Measurements from ENCODE around the gene CACFD1. TPM values are rescaled to one million over a fixed set of nuclear protein-coding genes. Genes with fewer than 3 reads are reported as not detected.

Gene CACFD1
- total and polyA plus RNA-seq, 2 of the 13 experiments (the other 11 are each of a cell fraction or from before 2014, with no cell fraction given), result 13.8 to 14.6 TPM

GRCh38 chr9:133417541-133418461, 42.0 kb upstream of the CACFD1 start, which contains the start of gene REXO4 (continued):
- TF ChIP-seq ZBTB44 (CRISPR knock-in tag; IDR thresholded peaks at IDR 0.05) (0 out of 2 replicates have a peak, but pooled peaks have one; percentile 37), NCOA1 (CRISPR knock-in tag; IDR thresholded peaks at IDR 0.05) (peak; percentile 84), CBX5 (CRISPR knock-in tag; IDR thresholded peaks at IDR 0.05; ENCODE audit: borderline replicate concordance) (peak; percentile 82; the same call in 1 of the 2 replicates), ZEB1 (IDR thresholded peaks at IDR 0.05; ENCODE audit: insufficient replicate concordance, low read depth) (peak; percentile 36), LRRFIP1 (CRISPR knock-in tag; conservative IDR thresholded peaks at IDR 0.05) (no peak), ZNF784 (CRISPR knock-in tag; IDR thresholded peaks at IDR 0.05; ENCODE audit: borderline replicate concordance) (peak; percentile 79; the same call in 1 of the 2 replicates), GATAD2A (CRISPR knock-in tag; IDR thresholded peaks at IDR 0.05) (peak; percentile 87), FUBP1 (CRISPR knock-in tag; IDR thresholded peaks at IDR 0.05; ENCODE audit: borderline replicate concordance) (no peak), ZNF160 (CRISPR knock-in tag; IDR thresholded peaks at IDR 0.05) (0 out of 2 replicates have a peak, but pooled peaks have one; percentile 80), CEBPZ (IDR thresholded peaks at IDR 0.05; ENCODE audit: low read length) (no peak), ZNF607 (CRISPR knock-in tag; IDR thresholded peaks at IDR 0.05; ENCODE audit: borderline replicate concordance) (peak; percentile 85; the same call in 1 of the 2 replicates), ZNF20 (CRISPR knock-in tag; IDR thresholded peaks at IDR 0.05) (no peak), ZNF563 (CRISPR knock-in tag; IDR thresholded peaks at IDR 0.05) (0 out of 2 replicates have a peak, but pooled peaks have one; percentile 72), RFXAP (CRISPR knock-in tag; IDR thresholded peaks at IDR 0.05; ENCODE audit: borderline replicate concordance) (peak; percentile 76; the same call in 1 of the 2 replicates), ZNF879 (CRISPR knock-in tag; IDR thresholded peaks at IDR 0.05) (no peak), FIP1L1 (IDR thresholded peaks at IDR 0.05; ENCODE audit: borderline replicate concordance, insufficient read depth, low read depth, low read length) (no peak; the same call in 1 of the 2 replicates), REXO4 (CRISPR knock-in tag; IDR thresholded peaks at IDR 0.05; ENCODE audit: borderline replicate concordance) (no peak)

Measured in HepG2 (cell line).